B cell (primary cell): ENCODE measurements around the gene PREX1. TPM values are rescaled to one million over a fixed set of nuclear protein-coding genes. Genes with fewer than 3 reads are reported as not detected.

Experiments used
- ATAC-seq: fragments of 200-7000 bp; cut with Tn5 transposase; one replicate; pipeline ENCODE4 v1.10.0; 2021; ENCODE audit warnings: low read depth, mild to moderate bottlenecking, moderate number of reproducible peaks, moderate library complexity
- CTCF ChIA-PET: fragments of 350-600 bp; sonication (Branson Sonifier 250); formaldehyde crosslinking; loops from one replicate; lab custom pipeline; 2021; ENCODE audit warnings: antibody characterized with exemption, inconsistent platforms; lab: Charles Lee
- POLR2A ChIA-PET: fragments of 350-600 bp; sonication (Branson Sonifier 250); formaldehyde crosslinking; loops from one replicate; lab custom pipeline; 2021; ENCODE audit warnings: antibody characterized with exemption; lab: Charles Lee
- DNase-seq: peaks from one replicate; pipeline ENCODE4 v3.0.0; 2013
- H2AFZ ChIP-seq: 2 replicates; pipeline ENCODE4 v1.6.1; 2012; ENCODE audit warnings: mild to moderate bottlenecking, low read depth, low read length; ENCODE audit not compliant: insufficient read depth, poor library complexity, severe bottlenecking
- H3K27ac ChIP-seq, 2 donors: 1 replicate in 1 of 2; 2 replicates in 1 of 2; pipeline ENCODE4 v1.5.1; 2012 to 2013; ENCODE audit warnings: low read length in 2 of 2, mild to moderate bottlenecking in 2 of 2, moderate library complexity in 1 of 2
- H3K27me3 ChIP-seq, 4 experiments: fragments of 200-600 bp in 1 of 4; sonication (generic) in 1 of 4; replicated peaks in 1 of 4; 1 replicate in 2 of 4; 2 replicates in 2 of 4; pipeline versions ENCODE4 v1.6.1 to v1.7.0; 2013 to 2016; ENCODE audit warnings: low read length in 3 of 4, mild to moderate bottlenecking in 2 of 4, mixed read lengths in 1 of 4, moderate library complexity in 1 of 4; ENCODE audit not compliant: insufficient read depth in 4 of 4, control insufficient read depth in 3 of 4; ENCODE audit errors: control extremely low read depth in 1 of 4
- H3K36me3 ChIP-seq, 2 experiments: replicated peaks in 1 of 2; 1 replicate in 1 of 2; 2 replicates in 1 of 2; pipeline versions ENCODE4 v1.6.1 to v1.7.1; 2013; ENCODE audit warnings: low read length in 1 of 2; ENCODE audit not compliant: insufficient read depth in 2 of 2, control insufficient read depth in 1 of 2; ENCODE audit errors: control extremely low read depth in 1 of 2, extremely low read depth in 1 of 2
- H3K4me1 ChIP-seq, 2 donors: fragments of 200-600 bp in 1 of 2; sonication (generic) in 1 of 2; 1 replicate in 1 of 2; 2 replicates in 1 of 2; pipeline versions ENCODE4 v1.5.1 to v1.6.1; 2013 to 2017; ENCODE audit warnings: low read length in 2 of 2; ENCODE audit not compliant: control insufficient read depth in 2 of 2, insufficient read depth in 2 of 2
- H3K4me2 ChIP-seq: replicated peaks from 2 replicates; pipeline ENCODE3; 2012; ENCODE audit warnings: mild to moderate bottlenecking, low read depth, low read length; ENCODE audit not compliant: poor library complexity, severe bottlenecking
- H3K4me3 ChIP-seq, 5 experiments: fragments of 200-600 bp in 1 of 5; sonication (generic) in 1 of 5; 1 replicate in 3 of 5; 2 replicates in 2 of 5; pipeline versions ENCODE4 v1.5.1 to v1.7.0; 2011 to 2016; ENCODE audit warnings: low read length in 4 of 5, mild to moderate bottlenecking in 4 of 5, low read depth in 2 of 5, control low read depth in 1 of 5, moderate library complexity in 1 of 5; ENCODE audit not compliant: insufficient read depth in 1 of 5; ENCODE audit errors: control extremely low read depth in 1 of 5, extremely low read depth in 1 of 5
- H3K79me2 ChIP-seq: fragments of 200-600 bp; sonication (generic); one replicate; pipeline ENCODE4 v1.6.0; 2016; ENCODE audit warnings: low read length; ENCODE audit not compliant: control insufficient read depth, insufficient read depth
- H3K9ac ChIP-seq: fragments of 200-600 bp; sonication (generic); 2 replicates; pipeline ENCODE4 v1.6.1; 2017; ENCODE audit warnings: mild to moderate bottlenecking, low read length, moderate library complexity
- H3K9me3 ChIP-seq, 3 donors: one replicate each; pipeline versions ENCODE4 v1.6.1 to v1.7.1; 2013; ENCODE audit warnings: low read length in 2 of 3; ENCODE audit not compliant: control insufficient read depth in 2 of 3, insufficient read depth in 1 of 3; ENCODE audit errors: control extremely low read depth in 1 of 3
- H4K20me1 ChIP-seq: 2 replicates; pipeline ENCODE4 v1.6.0; 2012; ENCODE audit warnings: mild to moderate bottlenecking, low read length; ENCODE audit not compliant: insufficient read depth, control insufficient read depth, poor library complexity, severe bottlenecking
- H3K27ac Mint-ChIP-seq: one replicate; pipeline ENCODE4 v1.8.0; 2021; ENCODE audit warnings: mixed read lengths
- H3K27me3 Mint-ChIP-seq: one replicate; pipeline ENCODE4 v1.8.0; 2021; ENCODE audit warnings: mixed read lengths
- H3K4me1 Mint-ChIP-seq: one replicate; pipeline ENCODE4 v1.8.0; 2021; ENCODE audit warnings: mixed read lengths
- H3K4me3 Mint-ChIP-seq: one replicate; pipeline ENCODE4 v1.8.0; 2021; ENCODE audit warnings: mixed read lengths
- H3K9me3 Mint-ChIP-seq: one replicate; pipeline ENCODE4 v1.8.0; 2022; ENCODE audit warnings: mixed read lengths; ENCODE audit not compliant: insufficient read depth
- CTCF ChIP-seq: fragments of 200-600 bp; IDR thresholded peaks from one replicate; pipeline ENCODE4 v1.8.0; 2022; ENCODE audit warnings: antibody characterized with exemption, mild to moderate bottlenecking
- EZH2 ChIP-seq: IDR thresholded peaks from 2 replicates; pipeline ENCODE4 v1.6.1; 2012; ENCODE audit warnings: borderline replicate concordance, low read depth, mild to moderate bottlenecking, moderate library complexity, low read length; ENCODE audit not compliant: insufficient read depth, poor library complexity, severe bottlenecking
- WGBS: methylation state at CpG from one replicate; pipeline ENCODE4 v1.1.5; 2013; ENCODE audit warnings: missing lambda C conversion rate; ENCODE audit not compliant: insufficient coverage; 5-methylcytosine and 5-hydroxymethylcytosine counted together
- intact Hi-C: fragments of 100-400 bp; cut with micrococcal nuclease; formaldehyde crosslinking; loops from one replicate; pipeline ENCODE4 v1.10.0; 2022
- polyA plus RNA-seq: library from polyadenylated mRNA; depleted of rRNA; stranded (reverse); fragments of >200 nt; gene quantifications from 2 replicates; pipeline ENCODE4 v1.2.3, GENCODE V29; 2012
- total RNA-seq, 2 donors: library from RNA; stranded (reverse); fragments of 120-200 nt in 1 of 2; gene quantifications; 1 replicate in 1 of 2; 2 replicates in 1 of 2; pipeline versions ENCODE4 v1.2.3 to v1.2.4, GENCODE V29; 2013 to 2022

The PREX1 gene
- total and polyA plus RNA-seq, 2 donors (not counting 1 experiment from before 2014, with no cell fraction given) = 79.1 to 99.4 TPM

GRCh38 chr20:48782053-48782452 is 45.7 kb downstream of the PREX1 start:
- peak overlapping the region; percentile 31 for H3K9ac ChIP-seq
- no peak for ATAC-seq
- TF ChIP-seq CTCF (no peak), EZH2 (no peak)
- H3K27me3 ChIP-seq = no peaks in the 10 kb centered on the region
- WGBS = 100% methylated on average over 2 of the region's 4 CpGs
- CTCF ChIA-PET = interaction anchor here (0.6 to 1.4 kb wide), 2 partner anchors 123 to 125 kb away, joined by 4 to 5 read pairs; no protein-coding TSS in a partner anchor
- intact Hi-C loops = no loop called here
- H3K27ac Mint-ChIP-seq = no peak overlapping the region
- peaks cover 93% of the 10 kb centered on the region for H4K20me1 ChIP-seq
- H3K4me3 ChIP-seq = no peak overlapping the region
- POLR2A ChIA-PET = interaction anchor here (1.0 kb wide), 1 partner anchor 15 kb away, joined by 3 read pairs; no protein-coding TSS in a partner anchor
- peaks cover 0 to 3% (median 2%) of the 10 kb centered on the region in 3 donors for H3K9me3 ChIP-seq
- H3K36me3 ChIP-seq = peaks cover 0 to 6% of the 10 kb centered on the region in 2 experiments
- no peak for DNase-seq
- peaks cover 100% of the 10 kb centered on the region for H3K79me2 ChIP-seq
- H2AFZ ChIP-seq = no peak overlapping the region
- H3K4me3 Mint-ChIP-seq = no peak overlapping the region
- H3K9me3 Mint-ChIP-seq = peaks cover 5% of the 10 kb centered on the region
- H3K27me3 Mint-ChIP-seq = no peaks in the 10 kb centered on the region
- peak overlapping the region; percentile 63 for H3K4me2 ChIP-seq
- peak overlapping the region; percentile 66 to 78 for H3K27ac ChIP-seq
- H3K4me1 ChIP-seq = peaks cover 74 to 84% of the 10 kb centered on the region in 2 donors
- H3K4me1 Mint-ChIP-seq = peaks cover 54% of the 10 kb centered on the region

DNA sequence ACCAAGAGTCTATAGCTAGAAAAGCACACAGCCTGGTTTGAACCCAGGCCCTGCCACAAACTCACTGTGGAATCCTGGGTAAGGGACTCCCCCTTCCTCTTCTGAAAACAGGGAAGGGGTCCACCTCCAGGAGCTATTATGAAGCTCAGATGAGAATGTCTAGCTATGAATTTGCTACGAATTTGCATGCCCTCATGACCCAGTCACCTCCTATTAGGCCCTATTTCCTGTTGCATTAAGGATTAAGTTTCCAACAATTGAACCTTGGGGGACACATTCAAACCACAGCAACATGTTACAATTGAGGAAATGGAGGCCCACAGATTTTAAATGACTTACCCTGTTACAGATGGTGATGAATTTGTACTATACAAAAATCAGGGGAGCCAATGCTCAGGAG is 46.2 kb downstream of the PREX1 start:
- Mint-ChIP-seq H3K27me3 (no peaks in the 10 kb centered on the region), H3K27ac (no peak overlapping the region), H3K4me1 (peaks cover 55% of the 10 kb centered on the region), H3K4me3 (peak overlapping the region; percentile 58), H3K9me3 (peaks cover 5% of the 10 kb centered on the region)
- Histone ChIP-seq H3K79me2 (peaks cover 100% of the 10 kb centered on the region), H3K36me3 (peaks cover 0 to 6% of the 10 kb centered on the region in 2 experiments), H3K27ac (peak overlapping the region; percentile 66 to 78), H3K4me3 (no peak overlapping the region), H3K27me3 (no peaks in the 10 kb centered on the region), H3K9ac (peak overlapping the region; percentile 15), H4K20me1 (peaks cover 93% of the 10 kb centered on the region), H3K4me2 (peak overlapping the region; percentile 63), H2AFZ (no peak overlapping the region), H3K9me3 (peaks cover 0 to 7% (median 3%) of the 10 kb centered on the region in 3 donors), H3K4me1 (peaks cover 74 to 84% of the 10 kb centered on the region in 2 donors)
- TF ChIP-seq EZH2 = no peak
- TF ChIP-seq CTCF = no peak
- no CpG with 5 or more reads among the region's 1 CpG for WGBS
- intact Hi-C loops = no loop called here
- ChIA-PET CTCF (interaction anchor here (0.6 to 1.4 kb wide), 2 partner anchors 123 to 124 kb away, joined by 4 to 5 read pairs; no protein-coding TSS in a partner anchor), POLR2A (interaction anchor here (1.0 kb wide), 1 partner anchor 15 kb away, joined by 3 read pairs; no protein-coding TSS in a partner anchor)
- ATAC-seq (no peak), DNase-seq (no peak)
